IMR-90 (cell line): ENCODE data around the gene RBFOX2. TPM values are rescaled to one million over a fixed set of nuclear protein-coding genes. Genes with fewer than 3 reads are reported as not detected.

Experiments used
- ATAC-seq: fragments of 200-7000 bp; cut with Tn5 transposase; 2 replicates; pipeline ENCODE4 v1.9.1; 2020; ENCODE audit warnings: low read depth, mild to moderate bottlenecking, moderate library complexity
- BruUV-seq: library from RNA; stranded (reverse); fragments of 400-500 nt; replicated peaks from 2 replicates; lab custom pipeline; 2021; lab: Mats Ljungman, UMichigan
- CTCF ChIA-PET: fragments of 300-600 bp; formaldehyde crosslinking; extraction: SDS; loops from one replicate; lab custom pipeline; 2021; ENCODE audit warnings: antibody characterized with exemption; lab: Yijun Ruan, JAX
- POLR2A ChIA-PET: fragments of 300-600 bp; sonication (Branson Sonifier 250); formaldehyde crosslinking; loops from one replicate; lab custom pipeline; 2022; ENCODE audit warnings: antibody characterized with exemption; ENCODE audit not compliant: unreplicated experiment; lab: Charles Lee
- DNase-seq: peaks from one replicate; pipeline ENCODE4 v3.0.0; 2013
- H2AFZ ChIP-seq: replicated peaks from 2 replicates; pipeline ENCODE3; 2013; ENCODE audit warnings: low read length, mild to moderate bottlenecking; ENCODE audit not compliant: poor library complexity
- H2AK5ac ChIP-seq: 2 replicates; pipeline ENCODE4 v1.6.1; 2013; ENCODE audit warnings: low read depth, low read length, inconsistent platforms
- H2AK9ac ChIP-seq: replicated peaks from 2 replicates; pipeline ENCODE3; 2013; ENCODE audit warnings: mild to moderate bottlenecking, low read depth, low read length, moderate library complexity; ENCODE audit not compliant: poor library complexity
- H2BK120ac ChIP-seq: 2 replicates; pipeline ENCODE4 v1.6.1; 2013; ENCODE audit warnings: low read depth, low read length, inconsistent platforms
- H2BK15ac ChIP-seq: 3 replicates; pipeline ENCODE4 v1.6.1; 2013; ENCODE audit warnings: low read depth, low read length, inconsistent platforms
- H2BK20ac ChIP-seq: 2 replicates; pipeline ENCODE4 v1.6.1; 2013; ENCODE audit warnings: low read depth, mild to moderate bottlenecking, inconsistent platforms, low read length, moderate library complexity
- H2BK5ac ChIP-seq: 2 replicates; pipeline ENCODE4 v1.6.1; 2013; ENCODE audit warnings: mild to moderate bottlenecking, low read depth, low read length, inconsistent platforms; ENCODE audit not compliant: poor library complexity, severe bottlenecking
- H3K14ac ChIP-seq: replicated peaks from 2 replicates; pipeline ENCODE4 v1.6.1; 2013; ENCODE audit warnings: low read depth, low read length, inconsistent platforms
- H3K18ac ChIP-seq: 2 replicates; pipeline ENCODE4 v1.6.1; 2013; ENCODE audit warnings: low read depth, low read length, control low read depth
- H3K23ac ChIP-seq: 2 replicates; pipeline ENCODE4 v1.6.1; 2013; ENCODE audit warnings: low read depth, low read length, inconsistent platforms
- H3K27ac ChIP-seq: 2 replicates; pipeline ENCODE4 v1.5.1; 2013; ENCODE audit warnings: mild to moderate bottlenecking, control low read depth, low read length; ENCODE audit not compliant: insufficient read depth
- H3K27me3 ChIP-seq: 2 replicates; pipeline ENCODE4 v1.6.1; 2013; ENCODE audit warnings: low read length; ENCODE audit not compliant: control insufficient read depth, insufficient read depth
- H3K36me3 ChIP-seq: 2 replicates; pipeline ENCODE4 v1.6.1; 2013; ENCODE audit warnings: low read length, mixed read lengths; ENCODE audit not compliant: control insufficient read depth, insufficient read depth
- H3K4ac ChIP-seq: 2 replicates; pipeline ENCODE4 v1.6.1; 2013; ENCODE audit warnings: low read depth, low read length, inconsistent platforms
- H3K4me1 ChIP-seq: 2 replicates; pipeline ENCODE4 v1.6.1; 2013; ENCODE audit warnings: low read length, mixed read lengths; ENCODE audit not compliant: control insufficient read depth, insufficient read depth
- H3K4me2 ChIP-seq: 2 replicates; pipeline ENCODE4 v1.6.1; 2013; ENCODE audit warnings: low read depth, mild to moderate bottlenecking, control low read depth, low read length, moderate library complexity
- H3K4me3 ChIP-seq: 2 replicates; pipeline ENCODE4 v1.5.1; 2013; ENCODE audit warnings: low read depth, mild to moderate bottlenecking, control low read depth, low read length, moderate library complexity; ENCODE audit not compliant: insufficient read depth
- H3K56ac ChIP-seq: 2 replicates; pipeline ENCODE4 v1.6.1; 2013; ENCODE audit warnings: low read length, inconsistent platforms; ENCODE audit not compliant: insufficient read depth; ENCODE audit errors: extremely low read depth
- H3K79me1 ChIP-seq, 2 experiments: 2 replicates each; pipeline ENCODE4 v1.6.1; 2013; ENCODE audit warnings: low read length in 2 of 2, inconsistent platforms in 1 of 2, low read depth in 1 of 2
- H3K9ac ChIP-seq: 2 replicates; pipeline ENCODE4 v1.6.1; 2013; ENCODE audit warnings: low read depth, low read length, control low read depth
- H3K9me1 ChIP-seq: 2 replicates; pipeline ENCODE4 v1.6.1; 2013; ENCODE audit warnings: low read length, inconsistent platforms; ENCODE audit not compliant: insufficient read depth
- H3K9me3 ChIP-seq: 2 replicates; pipeline ENCODE4 v1.6.1; 2013; ENCODE audit warnings: low read length; ENCODE audit not compliant: control insufficient read depth, insufficient read depth
- H4K20me1 ChIP-seq: 2 replicates; pipeline ENCODE4 v1.6.1; 2013; ENCODE audit warnings: low read length, inconsistent platforms; ENCODE audit not compliant: insufficient read depth
- H4K5ac ChIP-seq: 2 replicates; pipeline ENCODE4 v1.6.1; 2013; ENCODE audit warnings: mild to moderate bottlenecking, low read depth, low read length, control low read depth
- H4K8ac ChIP-seq, 2 experiments: 2 replicates each; pipeline ENCODE4 v1.6.1; 2013; ENCODE audit warnings: low read depth in 2 of 2, low read length in 2 of 2, control low read depth in 1 of 2, inconsistent platforms in 1 of 2
- H4K91ac ChIP-seq: 2 replicates; pipeline ENCODE4 v1.6.1; 2013; ENCODE audit warnings: low read depth, low read length, inconsistent platforms; ENCODE audit not compliant: insufficient read depth
- CEBPB ChIP-seq: IDR thresholded peaks from 2 replicates; pipeline ENCODE4 v1.6.1; 2012; ENCODE audit warnings: low read depth, low read length, improper control_type of control experiment
- MAZ ChIP-seq: IDR thresholded peaks from 2 replicates; pipeline ENCODE4 v1.6.1; 2012; ENCODE audit warnings: low read depth, mild to moderate bottlenecking, low read length, improper control_type of control experiment, moderate library complexity, borderline replicate concordance
- POLR2A ChIP-seq: IDR thresholded peaks from 2 replicates; pipeline ENCODE4 v1.6.1; 2012; ENCODE audit warnings: mild to moderate bottlenecking, low read depth, low read length
- RCOR1 ChIP-seq: IDR thresholded peaks from 2 replicates; pipeline ENCODE4 v1.6.1; 2012; ENCODE audit warnings: mild to moderate bottlenecking, low read length, improper control_type of control experiment; ENCODE audit not compliant: insufficient replicate concordance
- WGBS, 2 experiments: methylation state at CpG; one replicate each; pipeline versions ENCODE4 v1.1.5 to v1.1.7; 2013; ENCODE audit warnings: missing lambda C conversion rate in 2 of 2; ENCODE audit not compliant: insufficient read length in 1 of 2; ENCODE audit errors: extremely low coverage in 2 of 2; 5-methylcytosine and 5-hydroxymethylcytosine counted together
- dilution Hi-C: fragments of 300-500 bp; cut with HindIII; formaldehyde crosslinking; loops from one replicate; pipeline ENCODE4 v1.14.3; 2018; ENCODE audit warnings: low sequenced_read_pairs; ENCODE audit not compliant: unreplicated experiment
- in situ Hi-C: fragments of 300-500 bp; cut with MboI; formaldehyde crosslinking; loops from 3 replicates; pipeline ENCODE4 v1.14.3; 2019; ENCODE audit warnings: low sequenced_read_pairs, inconsistent platforms, mixed read lengths
- intact Hi-C: fragments of 100-400 bp; cut with micrococcal nuclease; formaldehyde crosslinking; loops from 2 replicates; pipeline ENCODE4 v1.10.0; 2022
- polyA plus RNA-seq, 3 experiments: library from polyadenylated mRNA; depleted of rRNA; stranded (reverse); fragments of >200 nt; gene quantifications; 2 replicates each; pipeline ENCODE4 v1.2.3, GENCODE V29; 2012; ENCODE audit warnings: low replicate concordance in 1 of 3
- total RNA-seq: library from RNA; depleted of rRNA; stranded (reverse); fragments of >200 nt; gene quantifications from 2 replicates; pipeline ENCODE4 v1.2.3, GENCODE V29; 2012

RBFOX2 gene
- total and polyA plus RNA-seq, 2 of the 4 experiments (the other 2 are of a cell fraction) = 146 to 178 TPM

DNA sequence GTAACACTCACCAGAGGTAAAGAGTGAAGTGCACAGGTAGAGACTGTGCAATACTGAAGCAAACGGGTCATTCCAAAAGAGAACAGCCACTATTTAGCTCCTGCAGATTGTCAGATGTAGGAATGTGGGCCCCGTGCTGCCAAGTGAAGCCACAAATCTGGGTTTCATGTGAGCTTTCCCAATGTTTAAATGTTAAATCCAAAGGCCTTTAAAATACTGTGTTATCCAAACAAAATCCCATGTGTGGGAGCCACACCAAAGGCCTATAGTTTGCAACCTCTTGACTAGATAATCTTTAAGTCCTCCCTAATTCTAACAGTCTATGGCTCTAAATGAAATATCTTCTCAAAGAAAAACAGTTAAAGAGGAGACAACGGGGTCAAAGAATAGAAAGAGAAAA lies 43.3 kb downstream of the RBFOX2 start:
- no peak overlapping the region; the same call in 1 of the 2 replicates for H3K56ac ChIP-seq
- TF ChIP-seq RCOR1 = no peak
- TF ChIP-seq POLR2A = no peak
- no peak for TF ChIP-seq MAZ
- no peak for TF ChIP-seq CEBPB
- intact Hi-C loops = no loop called here
- no peak overlapping the region; the same call in 1 of the 2 replicates for H3K4ac ChIP-seq
- H3K9me1 ChIP-seq = peaks cover 10% of the 10 kb centered on the region
- H3K9me3 ChIP-seq = no peaks in the 10 kb centered on the region
- H4K5ac ChIP-seq = no peak overlapping the region
- H4K20me1 ChIP-seq = peaks cover 9% of the 10 kb centered on the region; the same call in 1 of the 2 replicates
- H3K27ac ChIP-seq = peak overlapping the region; percentile 28; the same call in 1 of the 2 replicates
- ATAC-seq (no peak), DNase-seq (no peak)
- H2AFZ ChIP-seq = no peak overlapping the region
- H3K79me1 ChIP-seq = peaks cover 56 to 91% of the 10 kb centered on the region in 2 experiments
- no peaks in the 10 kb centered on the region for H3K36me3 ChIP-seq
- H3K4me3 ChIP-seq = no peak overlapping the region
- peak overlapping the region; percentile 17 for H2BK5ac ChIP-seq
- ChIA-PET POLR2A (no interaction called here), CTCF (interaction anchor here (0.6 kb wide), 1 partner anchor 50 kb away, joined by 3 read pairs; no protein-coding TSS in a partner anchor)
- H2AK9ac ChIP-seq = no peak overlapping the region
- H3K18ac ChIP-seq = no peak overlapping the region
- dilution Hi-C loops = no loop called here
- H2BK15ac ChIP-seq = no peak overlapping the region
- H4K91ac ChIP-seq = no peak overlapping the region
- peaks cover 21% of the 10 kb centered on the region for H3K4me1 ChIP-seq
- no CpG with 5 or more reads among the region's 3 CpGs for WGBS, 2 experiments
- H3K4me2 ChIP-seq = no peak overlapping the region
- H3K27me3 ChIP-seq = no peaks in the 10 kb centered on the region
- no peak overlapping the region for H3K9ac ChIP-seq
- in situ Hi-C loops = no loop called here
- peak overlapping the region; percentile 32; the same call in 1 of the 2 replicates for H2BK20ac ChIP-seq
- no peak overlapping the region for H4K8ac ChIP-seq
- H2AK5ac ChIP-seq = no peak overlapping the region
- BruUV-seq = no TSS peak
- no peak overlapping the region for H2BK120ac ChIP-seq
- no peak overlapping the region for H3K14ac ChIP-seq
- peak overlapping the region; percentile 40; the same call in 1 of the 2 replicates for H3K23ac ChIP-seq
